ENCODE results near the gene C1orf53. TPM values are rescaled to one million over a fixed set of nuclear protein-coding genes. Genes with fewer than 3 reads are reported as not detected.

Gene C1orf53
- total and polyA plus RNA-seq, 2 experiments from 2014 or later = 2.7 to 3.8 TPM

GRCh38 chr1:197942042-197942441 is 39.6 kb downstream of the C1orf53 start (continued):
- no peak for TF ChIP-seq JUNB (IDR thresholded peaks at IDR 0.05; ENCODE audit: unreplicated experiment)
- TF ChIP-seq CTCF (conservative IDR thresholded peaks at IDR 0.05; ENCODE audit: low read depth in 2 of 2) = no peak
- TF ChIP-seq REST (IDR thresholded peaks at IDR 0.05; ENCODE audit: unreplicated experiment) = no peak
- no peak for TF ChIP-seq POLR2AphosphoS5 (IDR thresholded peaks at IDR 0.05; ENCODE audit: low read depth)

GRCh38 chr1:197944485-197944884 is 42.1 kb downstream of the C1orf53 start:
- no peak overlapping the region for H3K4me3 ChIP-seq
- no peaks in the 10 kb centered on the region for H3K27me3 ChIP-seq (ENCODE audit: insufficient read depth)
- H2AFZ ChIP-seq = 0 out of 2 replicates have a peak overlapping the region, but pooled peaks have one; percentile 83
- H3K36me3 Mint-ChIP-seq (ENCODE audit: low read depth) = no peaks in the 10 kb centered on the region
- no peak overlapping the region for H3K27ac Mint-ChIP-seq
- H3K4me3 Mint-ChIP-seq = no peak overlapping the region
- H4K20me1 ChIP-seq (replicated peaks; ENCODE audit: insufficient read depth) = no peaks in the 10 kb centered on the region
- H3K4me1 Mint-ChIP-seq = peaks cover 5% of the 10 kb centered on the region; the same call in 2 of the 3 replicates
- H3K27ac ChIP-seq (ENCODE audit: low read depth) = no peak overlapping the region
- H3K4me1 ChIP-seq (ENCODE audit: insufficient read depth) = no peaks in the 10 kb centered on the region
- no peaks in the 10 kb centered on the region for H3K36me3 ChIP-seq (ENCODE audit: insufficient read depth)
- H3K79me2 ChIP-seq (replicated peaks; ENCODE audit: insufficient read depth) = no peaks in the 10 kb centered on the region
- no peak for DNase-seq (ENCODE audit: low spot score)
- no peaks in the 10 kb centered on the region for H3K9me2 ChIP-seq (ENCODE audit: insufficient read depth)
- H3K4me2 ChIP-seq = no peak overlapping the region
- H3K9me3 Mint-ChIP-seq = no peaks in the 10 kb centered on the region
- no peaks in the 10 kb centered on the region for H3F3A ChIP-seq (replicated peaks; ENCODE audit: low read depth)
- H3K27me3 Mint-ChIP-seq (ENCODE audit: insufficient read depth, low read depth, poor library complexity) = no peaks in the 10 kb centered on the region
- ATAC-seq = no peak
- TF ChIP-seq CREB1 (CRISPR knock-in tag; IDR thresholded peaks at IDR 0.05; ENCODE audit: low read depth) = no peak
- no peak for TF ChIP-seq ZNF462 (CRISPR knock-in tag; IDR thresholded peaks at IDR 0.05)
- TF ChIP-seq STAT1 (IDR thresholded peaks at IDR 0.05; ENCODE audit: unreplicated experiment) = no peak
- TF ChIP-seq CTCF (conservative IDR thresholded peaks at IDR 0.05; ENCODE audit: low read depth in 2 of 2) = no peak
- no peak for TF ChIP-seq EZH2phosphoT487 (IDR thresholded peaks at IDR 0.05; ENCODE audit: unreplicated experiment)
- TF ChIP-seq JUNB (IDR thresholded peaks at IDR 0.05; ENCODE audit: unreplicated experiment) = no peak
